Measurements from ENCODE around the gene ABHD17C. TPM values are rescaled to one million over a fixed set of nuclear protein-coding genes. Genes with fewer than 3 reads are reported as not detected.

Gene ABHD17C
- total RNA-seq, 4 donors from 2014 or later, result 14.9 to 74.6 (median 37.8) TPM

GRCh38 chr15:80722811-80723210 lies 27.7 kb downstream of the ABHD17C start:
- no peak for DNase-seq
- H3K9me3 ChIP-seq, result no peaks in the 10 kb centered on the region
- no peaks in the 10 kb centered on the region for H3K4me1 ChIP-seq
- H3K27me3 ChIP-seq, result no peaks in the 10 kb centered on the region
- H3K27ac ChIP-seq, result no peak overlapping the region
- peaks cover 0 to 10% (median 0%) of the 10 kb centered on the region in 3 donors for H3K36me3 ChIP-seq
- no peak overlapping the region for H3K4me3 ChIP-seq
- no peak for TF ChIP-seq CTCF (IDR thresholded peaks at IDR 0.05)
- TF ChIP-seq POLR2A (IDR thresholded peaks at IDR 0.05), result no peak

- H3K4me1 ChIP-seq, result no peaks in the 10 kb centered on the region
- no peaks in the 10 kb centered on the region for H3K27me3 ChIP-seq
- no peak for DNase-seq
- peaks cover 0 to 10% (median 0%) of the 10 kb centered on the region in 3 donors for H3K36me3 ChIP-seq
- no peak overlapping the region for H3K27ac ChIP-seq
- H3K4me3 ChIP-seq, result no peak overlapping the region
- TF ChIP-seq POLR2A (IDR thresholded peaks at IDR 0.05) (no peak), CTCF (IDR thresholded peaks at IDR 0.05) (no peak)
- no peaks in the 10 kb centered on the region for H3K9me3 ChIP-seq
Observed at GRCh38 chr15:80727196-80727595, 32.1 kb downstream of the ABHD17C start.

- Histone ChIP-seq H3K9me3 (no peaks in the 10 kb centered on the region), H3K4me3 (no peak overlapping the region), H3K36me3 (peaks cover 0 to 10% (median 0%) of the 10 kb centered on the region in 3 donors), H3K27ac (no peak overlapping the region), H3K27me3 (no peaks in the 10 kb centered on the region), H3K4me1 (no peaks in the 10 kb centered on the region)
- TF ChIP-seq POLR2A (IDR thresholded peaks at IDR 0.05), result no peak
- DNase-seq, result no peak
Observed at GRCh38 chr15:80727596-80727995, 32.5 kb downstream of the ABHD17C start.

- no peak overlapping the region for H3K27ac ChIP-seq
- no peak for TF ChIP-seq POLR2A (IDR thresholded peaks at IDR 0.05)
- no peaks in the 10 kb centered on the region for H3K9me3 ChIP-seq
- DNase-seq, result no peak
- no peak overlapping the region for H3K4me3 ChIP-seq
- no peaks in the 10 kb centered on the region for H3K4me1 ChIP-seq
- peaks cover 0 to 3% (median 0%) of the 10 kb centered on the region in 3 donors for H3K36me3 ChIP-seq
- H3K27me3 ChIP-seq, result no peaks in the 10 kb centered on the region
Observed at GRCh38 chr15:80730387-80730786, 35.3 kb downstream of the ABHD17C start.

- no peak overlapping the region for H3K4me3 ChIP-seq
- no peaks in the 10 kb centered on the region for H3K9me3 ChIP-seq
- no peak for DNase-seq
- H3K36me3 ChIP-seq, result no peaks in the 10 kb centered on the region
- H3K27me3 ChIP-seq, result no peaks in the 10 kb centered on the region
- TF ChIP-seq POLR2A (IDR thresholded peaks at IDR 0.05) (no peak), CTCF (IDR thresholded peaks at IDR 0.05) (no peak)
- H3K27ac ChIP-seq, result no peak overlapping the region
- H3K4me1 ChIP-seq, result no peaks in the 10 kb centered on the region
Observed at GRCh38 chr15:80730926-80731325, 35.8 kb downstream of the ABHD17C start.

GRCh38 chr15:80732167-80732566 lies 37.1 kb downstream of the ABHD17C start:
- H3K27me3 ChIP-seq, result no peaks in the 10 kb centered on the region
- no peaks in the 10 kb centered on the region for H3K9me3 ChIP-seq
- DNase-seq, result no peak
- peaks cover 0 to 5% (median 0%) of the 10 kb centered on the region in 3 donors for H3K36me3 ChIP-seq
- H3K4me3 ChIP-seq, result no peak overlapping the region
- no peak overlapping the region for H3K27ac ChIP-seq
- H3K4me1 ChIP-seq, result peaks cover 0 to 4% (median 0%) of the 10 kb centered on the region in 4 donors
- no peak for TF ChIP-seq POLR2A (IDR thresholded peaks at IDR 0.05)

GRCh38 chr15:80732818-80733217 lies 37.7 kb downstream of the ABHD17C start:
- peaks cover 0 to 10% (median 0%) of the 10 kb centered on the region in 3 donors for H3K36me3 ChIP-seq
- H3K27ac ChIP-seq, result no peak overlapping the region
- DNase-seq, result no peak
- H3K27me3 ChIP-seq, result no peaks in the 10 kb centered on the region
- no peaks in the 10 kb centered on the region for H3K9me3 ChIP-seq
- H3K4me1 ChIP-seq, result peaks cover 0 to 4% (median 0%) of the 10 kb centered on the region in 4 donors
- no peak overlapping the region for H3K4me3 ChIP-seq
- TF ChIP-seq POLR2A (IDR thresholded peaks at IDR 0.05) (no peak), CTCF (IDR thresholded peaks at IDR 0.05) (no peak)
